ENCODE results near the gene IGSF9. TPM values are rescaled to one million over a fixed set of nuclear protein-coding genes. Genes with fewer than 3 reads are reported as not detected.

The IGSF9 gene
- total and polyA plus RNA-seq, 2 donors: 1.7 to 4.1 TPM

DNA sequence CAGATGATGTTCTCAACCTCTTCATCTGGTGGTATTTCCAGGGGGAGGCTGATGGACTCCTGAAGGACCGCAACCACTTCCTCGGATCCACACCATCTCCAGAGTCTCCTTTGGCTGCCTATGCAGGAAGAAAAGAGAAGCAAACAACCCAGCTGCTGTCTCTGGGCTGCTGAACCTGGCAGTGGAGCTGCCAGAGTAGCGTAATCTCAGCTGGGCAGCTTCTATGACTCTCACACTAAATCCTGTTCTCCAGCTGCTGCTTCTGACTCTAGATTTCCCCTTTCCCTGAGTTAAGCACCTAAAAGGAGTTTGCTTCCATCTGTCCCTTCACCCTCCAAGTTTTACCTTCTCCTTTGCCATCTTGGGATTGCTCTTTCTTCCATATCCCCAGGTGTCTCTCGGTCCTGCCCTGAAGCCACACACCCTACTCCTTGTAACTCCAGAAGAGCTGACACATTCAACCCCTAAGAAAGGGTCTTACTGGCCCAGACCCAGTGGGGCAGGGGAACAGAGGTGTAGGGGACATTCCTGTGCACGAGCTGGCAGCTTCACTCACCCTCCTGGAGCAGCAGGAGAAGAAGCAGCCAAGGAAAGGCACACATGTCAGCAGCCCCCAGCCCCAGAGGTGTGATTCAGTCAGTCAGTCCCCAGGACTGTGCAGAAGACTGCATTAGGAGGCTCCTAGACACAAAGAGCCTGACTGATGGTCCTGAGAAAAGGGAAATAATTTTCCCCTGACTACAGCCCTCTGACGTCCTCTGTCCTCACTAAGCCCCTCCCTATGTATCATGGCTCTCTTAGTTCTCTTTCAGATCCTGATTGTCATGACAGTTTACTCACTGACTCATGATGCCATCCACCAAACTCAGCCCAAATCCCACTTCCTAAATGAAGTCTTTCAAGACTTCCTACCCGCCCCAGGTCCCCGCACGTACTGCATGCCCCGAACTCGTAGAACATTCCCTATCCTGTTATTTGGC is 8.4 kb upstream of the IGSF9 start, which contains the start of gene SLAMF9:
Gene SLAMF9, minus strand, starts transcription at position 702 of the 980 bp plus-strand sequence. Its CDS starts 100 bp downstream, at position 602.
- H3K27me3 ChIP-seq (ENCODE audit: control insufficient read depth in 2 of 2, insufficient read depth in 1 of 2, low read length in 1 of 2): peaks cover 0 to 11% of the 10 kb centered on the region in 2 donors
- H3K4me3 ChIP-seq (ENCODE audit: low read length in 2 of 2): no peak within 1 kb of the TSS
- DNase-seq (ENCODE audit: low read depth in 6 of 9, low spot score in 9 of 9): no peak
- peaks cover 2 to 3% of the 10 kb centered on the region in 2 donors for H3K4me1 ChIP-seq (ENCODE audit: control insufficient read depth in 2 of 2, insufficient read depth in 2 of 2, low read length in 2 of 2)
- H3K9me3 ChIP-seq (ENCODE audit: control insufficient read depth in 2 of 2, insufficient read depth in 1 of 2, low read length in 1 of 2): no peaks in the 10 kb centered on the region
- 81% methylated on average over 11 of the region's 11 CpGs for WGBS
- H3K36me3 ChIP-seq (ENCODE audit: control insufficient read depth in 2 of 2, insufficient read depth in 2 of 2, low read length in 1 of 2): no peaks in the 10 kb centered on the region
- H3K27ac ChIP-seq (ENCODE audit: low read depth in 1 of 2, low read length in 1 of 2): no peak within 1 kb of the TSS

DNA sequence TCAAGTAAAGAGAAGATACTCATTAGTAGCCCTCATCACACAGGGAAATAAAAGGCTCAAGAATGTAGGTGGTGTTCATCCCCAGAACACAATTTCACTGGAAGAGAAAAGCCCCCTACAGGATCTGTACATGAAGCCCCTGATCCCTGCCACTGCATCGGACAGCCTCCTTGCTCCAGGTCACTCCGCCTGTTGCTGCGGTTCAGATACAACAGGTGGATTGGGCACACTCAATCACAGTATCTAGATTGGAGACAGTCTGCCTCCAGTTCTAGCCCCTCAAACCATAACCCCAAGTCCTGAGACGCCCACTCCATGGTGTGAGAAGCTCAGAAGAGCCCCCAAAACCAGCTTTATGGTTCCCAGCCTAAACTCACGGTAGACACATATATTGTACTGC is 7.5 kb upstream of the IGSF9 start:
- Histone ChIP-seq H3K4me1 (ENCODE audit: control insufficient read depth in 2 of 2, insufficient read depth in 2 of 2, low read length in 2 of 2) (peaks cover 2 to 3% of the 10 kb centered on the region in 2 donors), H3K9me3 (ENCODE audit: control insufficient read depth in 2 of 2, insufficient read depth in 1 of 2, low read length in 1 of 2) (no peaks in the 10 kb centered on the region), H3K36me3 (ENCODE audit: control insufficient read depth in 2 of 2, insufficient read depth in 2 of 2, low read length in 1 of 2) (no peaks in the 10 kb centered on the region), H3K27ac (ENCODE audit: low read depth in 1 of 2, low read length in 1 of 2) (no peak overlapping the region), H3K27me3 (ENCODE audit: control insufficient read depth in 2 of 2, insufficient read depth in 1 of 2, low read length in 1 of 2) (peaks cover 0 to 10% of the 10 kb centered on the region in 2 donors), H3K4me3 (ENCODE audit: low read length in 2 of 2) (no peak overlapping the region)
- no peak for DNase-seq (ENCODE audit: low read depth in 6 of 9, low spot score in 9 of 9)
- WGBS: 92% methylated on average over 5 of the region's 5 CpGs

DNA sequence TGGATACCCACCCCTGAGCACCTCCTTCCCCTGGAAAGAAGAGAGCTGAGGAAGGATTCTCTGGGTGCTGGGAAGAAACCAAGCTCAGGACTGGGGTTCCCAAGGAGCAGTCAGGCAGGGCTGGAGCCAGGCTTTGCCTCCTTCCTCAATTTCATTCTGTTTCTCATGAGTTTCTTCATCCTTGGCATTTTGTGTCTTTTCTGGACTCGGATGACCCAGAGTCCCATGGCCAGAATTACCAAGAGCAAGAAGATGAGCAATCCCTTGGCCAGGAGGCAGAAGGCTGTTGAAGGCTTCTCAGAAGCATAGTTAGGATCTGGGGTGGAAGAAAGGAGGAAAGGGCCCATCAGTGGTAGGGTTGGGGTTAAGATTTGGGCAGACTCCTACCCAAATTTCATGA is 6.1 kb upstream of the IGSF9 start:
- DNase-seq (ENCODE audit: low read depth in 6 of 9, low spot score in 9 of 9): no peak
- Histone ChIP-seq H3K36me3 (ENCODE audit: control insufficient read depth in 2 of 2, insufficient read depth in 2 of 2, low read length in 1 of 2) (no peaks in the 10 kb centered on the region), H3K9me3 (ENCODE audit: control insufficient read depth in 2 of 2, insufficient read depth in 1 of 2, low read length in 1 of 2) (no peaks in the 10 kb centered on the region), H3K4me3 (ENCODE audit: low read length in 2 of 2) (no peak overlapping the region), H3K27me3 (ENCODE audit: control insufficient read depth in 2 of 2, insufficient read depth in 1 of 2, low read length in 1 of 2) (peaks cover 0 to 15% of the 10 kb centered on the region in 2 donors), H3K27ac (ENCODE audit: low read depth in 1 of 2, low read length in 1 of 2) (no peak overlapping the region), H3K4me1 (ENCODE audit: control insufficient read depth in 2 of 2, insufficient read depth in 2 of 2, low read length in 2 of 2) (peaks cover 2 to 3% of the 10 kb centered on the region in 2 donors)
- WGBS: 92% methylated on average over 1 of the region's 1 CpG

DNA sequence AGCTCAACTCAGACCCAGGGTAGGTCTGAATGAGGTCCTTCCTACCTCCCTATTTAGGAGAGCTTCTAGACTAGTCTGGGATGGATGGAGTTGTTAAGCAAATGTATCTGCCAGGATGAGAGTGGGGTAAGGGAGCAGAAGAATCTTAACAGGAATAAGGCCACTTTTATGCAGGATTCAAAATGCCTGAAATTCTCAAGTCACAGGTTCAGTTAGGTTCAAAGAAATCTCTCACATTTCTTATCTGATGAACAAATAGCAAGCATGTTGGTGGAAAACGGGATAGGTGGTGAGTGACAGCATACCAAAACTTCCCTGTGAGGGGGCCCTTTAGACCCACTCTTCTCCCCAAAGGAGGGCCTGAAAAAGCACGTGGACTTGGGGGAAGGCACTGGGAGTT is 5.6 kb upstream of the IGSF9 start:
- peaks cover 2 to 3% of the 10 kb centered on the region in 2 donors for H3K4me1 ChIP-seq (ENCODE audit: control insufficient read depth in 2 of 2, insufficient read depth in 2 of 2, low read length in 2 of 2)
- H3K27me3 ChIP-seq (ENCODE audit: control insufficient read depth in 2 of 2, insufficient read depth in 1 of 2, low read length in 1 of 2): peaks cover 0 to 20% of the 10 kb centered on the region in 2 donors
- no peak overlapping the region for H3K4me3 ChIP-seq (ENCODE audit: low read length in 2 of 2)
- DNase-seq (ENCODE audit: low read depth in 6 of 9, low spot score in 9 of 9): no peak
- WGBS: 82% methylated on average over 2 of the region's 2 CpGs
- no peak overlapping the region for H3K27ac ChIP-seq (ENCODE audit: low read depth in 1 of 2, low read length in 1 of 2)
- H3K36me3 ChIP-seq (ENCODE audit: control insufficient read depth in 2 of 2, insufficient read depth in 2 of 2, low read length in 1 of 2): no peaks in the 10 kb centered on the region
- no peaks in the 10 kb centered on the region for H3K9me3 ChIP-seq (ENCODE audit: control insufficient read depth in 2 of 2, insufficient read depth in 1 of 2, low read length in 1 of 2)

DNA sequence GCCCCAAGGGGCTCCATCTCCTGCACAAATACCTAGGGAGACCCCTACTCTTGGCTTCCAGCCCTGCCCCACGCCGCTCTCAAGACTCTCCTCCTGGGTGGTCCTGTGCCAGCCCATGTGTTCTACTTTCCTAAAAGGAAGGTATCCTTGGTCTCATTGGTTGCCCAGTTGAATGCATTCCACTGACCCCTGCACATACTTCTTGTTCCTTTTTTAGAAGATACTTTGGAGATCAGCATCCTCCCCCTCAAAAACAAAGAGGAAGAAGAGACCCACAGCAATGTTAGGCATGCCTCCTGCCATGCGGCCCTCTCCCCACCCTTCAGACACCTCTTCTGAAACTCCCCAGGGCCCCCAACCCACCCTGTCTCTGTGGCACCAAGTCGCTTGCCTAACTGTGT is 4.6 kb upstream of the IGSF9 start:
- H3K27ac ChIP-seq (ENCODE audit: low read depth in 1 of 2, low read length in 1 of 2): no peak overlapping the region
- WGBS: 94% methylated on average over 4 of the region's 4 CpGs
- peaks cover 6 to 12% of the 10 kb centered on the region in 2 donors for H3K4me1 ChIP-seq (ENCODE audit: control insufficient read depth in 2 of 2, insufficient read depth in 2 of 2, low read length in 2 of 2)
- peaks cover 3 to 30% of the 10 kb centered on the region in 2 donors for H3K27me3 ChIP-seq (ENCODE audit: control insufficient read depth in 2 of 2, insufficient read depth in 1 of 2, low read length in 1 of 2)
- H3K4me3 ChIP-seq (ENCODE audit: low read length in 2 of 2): no peak overlapping the region
- no peaks in the 10 kb centered on the region for H3K9me3 ChIP-seq (ENCODE audit: control insufficient read depth in 2 of 2, insufficient read depth in 1 of 2, low read length in 1 of 2)
- H3K36me3 ChIP-seq (ENCODE audit: control insufficient read depth in 2 of 2, insufficient read depth in 2 of 2, low read length in 1 of 2): no peaks in the 10 kb centered on the region
- DNase-seq (ENCODE audit: low read depth in 6 of 9, low spot score in 9 of 9): no peak

DNA sequence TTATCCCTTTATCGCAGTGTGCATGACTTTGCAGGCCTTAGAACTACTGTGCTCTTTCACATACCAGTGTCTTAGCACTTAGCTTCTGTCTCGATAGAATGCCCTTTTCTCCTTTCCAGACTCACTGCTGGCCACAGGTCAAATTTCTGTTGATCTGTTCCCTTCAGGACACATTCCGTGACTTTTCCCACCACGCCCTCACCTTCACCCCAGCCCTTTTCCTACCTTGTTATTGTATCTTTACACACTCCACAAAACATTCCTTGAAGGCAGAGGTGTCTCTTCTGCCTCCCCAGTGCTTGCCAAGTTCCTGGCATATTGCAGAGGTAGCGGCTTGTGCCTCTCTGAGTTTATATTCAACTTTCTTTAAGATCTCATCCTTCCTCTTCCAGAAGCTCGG is 3.7 kb upstream of the IGSF9 start:
- no peak for DNase-seq (ENCODE audit: low read depth in 6 of 9, low spot score in 9 of 9)
- WGBS: 92% methylated on average over 6 of the region's 6 CpGs
- Histone ChIP-seq H3K27me3 (ENCODE audit: control insufficient read depth in 2 of 2, insufficient read depth in 1 of 2, low read length in 1 of 2) (peaks cover 3 to 39% of the 10 kb centered on the region in 2 donors), H3K4me3 (ENCODE audit: low read length in 2 of 2) (no peak overlapping the region), H3K27ac (ENCODE audit: low read depth in 1 of 2, low read length in 1 of 2) (no peak overlapping the region), H3K9me3 (ENCODE audit: control insufficient read depth in 2 of 2, insufficient read depth in 1 of 2, low read length in 1 of 2) (no peaks in the 10 kb centered on the region), H3K4me1 (ENCODE audit: control insufficient read depth in 2 of 2, insufficient read depth in 2 of 2, low read length in 2 of 2) (peaks cover 6 to 15% of the 10 kb centered on the region in 2 donors), H3K36me3 (ENCODE audit: control insufficient read depth in 2 of 2, insufficient read depth in 2 of 2, low read length in 1 of 2) (no peaks in the 10 kb centered on the region)

DNA sequence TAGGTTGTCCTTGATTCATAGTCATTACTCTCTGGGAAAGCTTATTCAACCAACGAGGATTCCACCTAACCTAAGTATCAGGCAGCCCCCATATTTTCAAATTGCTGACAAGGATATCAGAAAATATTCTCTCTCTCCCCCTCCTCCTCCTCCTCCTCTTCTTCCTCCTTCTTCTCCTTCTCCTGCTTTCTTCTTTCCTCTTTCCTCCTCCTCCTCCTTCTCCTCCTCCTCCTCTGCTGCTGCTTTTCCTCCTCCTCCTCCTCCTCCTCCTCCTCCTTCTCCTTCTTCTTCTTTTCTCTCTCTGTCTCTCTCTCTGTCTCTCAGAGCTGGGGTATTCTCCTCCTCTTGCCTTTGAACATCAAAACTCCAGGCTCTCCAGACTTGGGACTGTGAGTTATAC is 2.5 kb upstream of the IGSF9 start:
- H3K4me1 ChIP-seq (ENCODE audit: control insufficient read depth in 2 of 2, insufficient read depth in 2 of 2, low read length in 2 of 2): peaks cover 6 to 15% of the 10 kb centered on the region in 2 donors
- DNase-seq (ENCODE audit: low read depth in 6 of 9, low spot score in 9 of 9): no peak
- H3K9me3 ChIP-seq (ENCODE audit: control insufficient read depth in 2 of 2, insufficient read depth in 1 of 2, low read length in 1 of 2): no peaks in the 10 kb centered on the region
- no peaks in the 10 kb centered on the region for H3K36me3 ChIP-seq (ENCODE audit: control insufficient read depth in 2 of 2, insufficient read depth in 2 of 2, low read length in 1 of 2)
- no peak overlapping the region for H3K27ac ChIP-seq (ENCODE audit: low read depth in 1 of 2, low read length in 1 of 2)
- WGBS: 98% methylated on average over 1 of the region's 1 CpG
- no peak overlapping the region for H3K4me3 ChIP-seq (ENCODE audit: low read length in 2 of 2)
- peaks cover 3 to 44% of the 10 kb centered on the region in 2 donors for H3K27me3 ChIP-seq (ENCODE audit: control insufficient read depth in 2 of 2, insufficient read depth in 1 of 2, low read length in 1 of 2)

DNA sequence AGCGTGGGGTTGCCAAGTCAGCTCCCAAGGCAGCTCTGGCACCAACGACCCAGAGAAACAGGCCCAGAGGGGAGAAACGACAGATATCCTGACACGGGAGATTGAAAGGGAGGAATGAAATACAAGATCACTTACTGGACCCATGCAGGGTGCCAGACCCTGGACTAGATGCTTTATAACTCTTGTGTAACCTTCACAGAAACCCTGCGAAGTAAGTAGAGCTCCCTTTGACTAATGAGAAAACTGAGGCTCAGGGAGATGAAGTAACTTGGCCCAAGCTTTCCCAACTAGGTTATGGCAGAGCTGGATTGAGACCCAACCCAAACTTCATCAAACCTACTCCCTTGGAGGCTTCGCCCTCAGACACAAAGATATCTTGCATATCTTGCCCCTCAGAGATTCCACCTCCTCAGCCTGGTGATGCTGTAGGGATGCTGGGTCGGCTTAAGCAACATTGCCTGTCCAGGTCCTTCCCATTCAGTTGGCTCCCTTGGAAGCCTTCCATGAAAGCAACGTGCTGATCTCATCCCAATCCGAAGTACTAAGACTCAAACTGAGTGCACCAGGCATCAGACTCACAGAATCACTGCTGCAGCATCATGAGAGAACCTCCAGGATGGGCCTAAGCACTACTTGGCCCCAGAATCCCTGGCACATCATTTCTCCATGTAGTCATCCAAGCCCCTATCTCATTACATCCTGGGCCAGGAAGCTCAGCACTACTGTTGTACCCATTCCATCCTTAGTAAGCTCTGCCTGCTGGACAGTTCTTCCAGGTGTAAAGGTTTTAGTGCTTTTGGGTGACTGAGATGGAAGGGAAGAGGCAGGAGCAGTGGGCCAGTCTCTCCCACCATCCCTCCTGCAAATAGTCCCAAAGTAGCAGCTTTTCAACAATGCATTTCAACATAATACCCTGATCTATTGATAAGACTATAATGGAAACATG is 1.1 kb upstream of the IGSF9 start:
- no peak overlapping the region for H3K27ac ChIP-seq (ENCODE audit: low read depth in 1 of 2, low read length in 1 of 2)
- no peaks in the 10 kb centered on the region for H3K9me3 ChIP-seq (ENCODE audit: control insufficient read depth in 2 of 2, insufficient read depth in 1 of 2, low read length in 1 of 2)
- peaks cover 6 to 15% of the 10 kb centered on the region in 2 donors for H3K4me1 ChIP-seq (ENCODE audit: control insufficient read depth in 2 of 2, insufficient read depth in 2 of 2, low read length in 2 of 2)
- no peak for DNase-seq (ENCODE audit: low read depth in 6 of 9, low spot score in 9 of 9)
- peaks cover 3 to 40% of the 10 kb centered on the region in 2 donors for H3K27me3 ChIP-seq (ENCODE audit: control insufficient read depth in 2 of 2, insufficient read depth in 1 of 2, low read length in 1 of 2)
- H3K4me3 ChIP-seq (ENCODE audit: low read length in 2 of 2): no peak overlapping the region
- no peaks in the 10 kb centered on the region for H3K36me3 ChIP-seq (ENCODE audit: control insufficient read depth in 2 of 2, insufficient read depth in 2 of 2, low read length in 1 of 2)
- 65% methylated on average over 9 of the region's 9 CpGs for WGBS
